ENCODE measurements around the gene SUMO2. TPM values are rescaled to one million over a fixed set of nuclear protein-coding genes. Genes with fewer than 3 reads are reported as not detected.

SUMO2 gene
- total and polyA plus RNA-seq, 2 experiments from 2014 or later = 139 to 890 TPM

Small RNAs within 50 kb of the gene (small RNA-seq; reads per million reads assigned to genes)
- not detected for gene RF00019 (ENCODE audit: low replicate concordance)

Other genes with a start within 250 kb of the SUMO2 start
- gene OTOP3, start 247.1 kb downstream of the SUMO2 start, total RNA-seq (2014; rRNA removed; shearing (Covaris generic)) = not detected in 2 replicates
- not detected in 2 replicates for gene OTOP3, start 247.1 kb downstream of the SUMO2 start, polyA plus RNA-seq (2016; fragmentation: Nextera tagmentation; extraction: Ambion mirVana)
- 6.3 and 8.7 TPM in 2 replicates for gene HID1, start 210.2 kb downstream of the SUMO2 start, total RNA-seq (2014; rRNA removed; shearing (Covaris generic))
- 9.0 and 10.9 TPM in 2 replicates for gene HID1, start 210.2 kb downstream of the SUMO2 start, polyA plus RNA-seq (2016; fragmentation: Nextera tagmentation; extraction: Ambion mirVana)
- gene CDR2L, start 195.3 kb downstream of the SUMO2 start, total RNA-seq (2014; rRNA removed; shearing (Covaris generic)) = 34.4 and 35.8 TPM in 2 replicates
- 17.7 and 18.3 TPM in 2 replicates for gene CDR2L, start 195.3 kb downstream of the SUMO2 start, polyA plus RNA-seq (2016; fragmentation: Nextera tagmentation; extraction: Ambion mirVana)
- gene MRPL58, start 170.3 kb downstream of the SUMO2 start, total RNA-seq (2014; rRNA removed; shearing (Covaris generic)) = 38.0 and 48.5 TPM in 2 replicates
- 66.7 and 68.0 TPM in 2 replicates for gene MRPL58, start 170.3 kb downstream of the SUMO2 start, polyA plus RNA-seq (2016; fragmentation: Nextera tagmentation; extraction: Ambion mirVana)
- gene ATP5PD, start 136.0 kb downstream of the SUMO2 start, total RNA-seq (2014; rRNA removed; shearing (Covaris generic)) = 240 and 244 TPM in 2 replicates
- 1,144 and 1,234 TPM in 2 replicates for gene ATP5PD, start 136.0 kb downstream of the SUMO2 start, polyA plus RNA-seq (2016; fragmentation: Nextera tagmentation; extraction: Ambion mirVana)
- 24.3 and 30.0 TPM in 2 replicates for gene KCTD2, start 135.7 kb downstream of the SUMO2 start, total RNA-seq (2014; rRNA removed; shearing (Covaris generic))
- 7.4 and 8.1 TPM in 2 replicates for gene KCTD2, start 135.7 kb downstream of the SUMO2 start, polyA plus RNA-seq (2016; fragmentation: Nextera tagmentation; extraction: Ambion mirVana)
- gene SLC16A5, start 95.0 kb downstream of the SUMO2 start, total RNA-seq (2014; rRNA removed; shearing (Covaris generic)) = 30.1 and 40.0 TPM in 2 replicates
- 5.0 and 7.3 TPM in 2 replicates for gene SLC16A5, start 95.0 kb downstream of the SUMO2 start, polyA plus RNA-seq (2016; fragmentation: Nextera tagmentation; extraction: Ambion mirVana)
- 4.5 and 5.6 TPM in 2 replicates for gene ARMC7, start 73.0 kb downstream of the SUMO2 start, total RNA-seq (2014; rRNA removed; shearing (Covaris generic))
- 6.3 and 8.4 TPM in 2 replicates for gene ARMC7, start 73.0 kb downstream of the SUMO2 start, polyA plus RNA-seq (2016; fragmentation: Nextera tagmentation; extraction: Ambion mirVana)
- 91.7 and 122 TPM in 2 replicates for gene NT5C, start 51.2 kb downstream of the SUMO2 start, total RNA-seq (2014; rRNA removed; shearing (Covaris generic))
- gene NT5C, start 51.2 kb downstream of the SUMO2 start, polyA plus RNA-seq (2016; fragmentation: Nextera tagmentation; extraction: Ambion mirVana) = 120 and 134 TPM in 2 replicates
- gene JPT1, start 28.4 kb downstream of the SUMO2 start, total RNA-seq (2014; rRNA removed; shearing (Covaris generic)) = 249 and 278 TPM in 2 replicates
- 903 and 929 TPM in 2 replicates for gene JPT1, start 28.4 kb downstream of the SUMO2 start, polyA plus RNA-seq (2016; fragmentation: Nextera tagmentation; extraction: Ambion mirVana)
- gene NUP85, start 22.7 kb upstream of the SUMO2 start, total RNA-seq (2014; rRNA removed; shearing (Covaris generic)) = 57.2 and 59.4 TPM in 2 replicates
- gene NUP85, start 22.7 kb upstream of the SUMO2 start, polyA plus RNA-seq (2016; fragmentation: Nextera tagmentation; extraction: Ambion mirVana) = 114 and 116 TPM in 2 replicates
- gene GGA3, start 78.6 kb upstream of the SUMO2 start, total RNA-seq (2014; rRNA removed; shearing (Covaris generic)) = 29.4 and 54.3 TPM in 2 replicates
- gene GGA3, start 78.6 kb upstream of the SUMO2 start, polyA plus RNA-seq (2016; fragmentation: Nextera tagmentation; extraction: Ambion mirVana) = 20.8 and 22.5 TPM in 2 replicates
- 60.6 and 72.8 TPM in 2 replicates for gene MRPS7, start 78.9 kb upstream of the SUMO2 start, total RNA-seq (2014; rRNA removed; shearing (Covaris generic))
- 104 and 114 TPM in 2 replicates for gene MRPS7, start 78.9 kb upstream of the SUMO2 start, polyA plus RNA-seq (2016; fragmentation: Nextera tagmentation; extraction: Ambion mirVana)
- 15.5 and 15.9 TPM in 2 replicates for gene MIF4GD, start 88.3 kb upstream of the SUMO2 start, total RNA-seq (2014; rRNA removed; shearing (Covaris generic))
- 9.4 and 11.3 TPM in 2 replicates for gene MIF4GD, start 88.3 kb upstream of the SUMO2 start, polyA plus RNA-seq (2016; fragmentation: Nextera tagmentation; extraction: Ambion mirVana)
- gene SLC25A19, start 106.5 kb upstream of the SUMO2 start, total RNA-seq (2014; rRNA removed; shearing (Covaris generic)) = 16.3 and 22.4 TPM in 2 replicates
- 17.9 and 19.4 TPM in 2 replicates for gene SLC25A19, start 106.5 kb upstream of the SUMO2 start, polyA plus RNA-seq (2016; fragmentation: Nextera tagmentation; extraction: Ambion mirVana)
- gene GRB2, start 222.7 kb upstream of the SUMO2 start, total RNA-seq (2014; rRNA removed; shearing (Covaris generic)) = 112 and 121 TPM in 2 replicates
- 89.0 and 99.9 TPM in 2 replicates for gene GRB2, start 222.7 kb upstream of the SUMO2 start, polyA plus RNA-seq (2016; fragmentation: Nextera tagmentation; extraction: Ambion mirVana)

Data from GM23338 (cell line).